HG03354 (cell line): Measurements from ENCODE around the gene PTGER1.
"Not testable (repeated sequence)": the region's sequence is repeated elsewhere in the genome, so short reads cannot be mapped to it uniquely, and the experiment has no call there.

Source experiments
- ATAC-seq: cut with Tn5 transposase; IDR thresholded peaks from one replicate; pipeline ENCODE4 v1.9.1; 2021; ENCODE audit warnings: mild to moderate bottlenecking; ENCODE audit not compliant: unreplicated experiment, poor library complexity, severe bottlenecking

PTGER1 gene

GRCh38 chr19:14504575-14504974, 29.4 kb upstream of the PTGER1 start:
- ATAC-seq: not testable (repeated sequence)

GRCh38 chr19:14503285-14503684, 28.1 kb upstream of the PTGER1 start:
- no peak for ATAC-seq

GRCh38 chr19:14502334-14503092, 27.4 kb upstream of the PTGER1 start:
- no peak for ATAC-seq

- no peak for ATAC-seq
These were observed 22.2 kb upstream of the PTGER1 start for GRCh38 chr19:14497228-14497921.

GRCh38 chr19:14496834-14497227, 21.7 kb upstream of the PTGER1 start:
- no peak for ATAC-seq

- peak; percentile 67 for ATAC-seq
These were observed 21.1 kb upstream of the PTGER1 start, which contains the start of gene GIPC1 for GRCh38 chr19:14496029-14496833. Gene GIPC1, minus strand, starts transcription at chr19:14496127. Its CDS starts 13,151 bp downstream, at chr19:14482976.

- peak; percentile 18 for ATAC-seq
These were observed 20.5 kb upstream of the PTGER1 start for GRCh38 chr19:14495672-14496028.

GRCh38 chr19:14494910-14495671, 19.9 kb upstream of the PTGER1 start:
- ATAC-seq: no peak

GRCh38 chr19:14494411-14494810, 19.3 kb upstream of the PTGER1 start:
- no peak for ATAC-seq

- ATAC-seq: no peak
These were observed 17.7 kb upstream of the PTGER1 start for GRCh38 chr19:14492756-14493337.

GRCh38 chr19:14487370-14488125, 12.4 kb upstream of the PTGER1 start:
- ATAC-seq: no peak

- ATAC-seq: no peak
These were observed 7.2 kb upstream of the PTGER1 start for GRCh38 chr19:14482172-14482941.

GRCh38 chr19:14480700-14481079, 5.5 kb upstream of the PTGER1 start:
- no peak for ATAC-seq

- no peak for ATAC-seq
These were observed 5.0 kb upstream of the PTGER1 start for GRCh38 chr19:14479975-14480699.

GRCh38 chr19:14479309-14479974, 4.3 kb upstream of the PTGER1 start:
- ATAC-seq: no peak

GRCh38 chr19:14478113-14478545, 3.0 kb upstream of the PTGER1 start:
- no peak for ATAC-seq
